ENCODE data around the gene DAP. TPM values are rescaled to one million over a fixed set of nuclear protein-coding genes. Genes with fewer than 3 reads are reported as not detected.

Gene DAP
- 100 to 1,000 TPM in 3 of 4 donors, 10 to 100 TPM in 1; 66.1 to 130 (median 106) TPM for total RNA-seq

GRCh38 chr5:10761185-10761932 lies at the start of gene DAP:
Gene DAP (minus strand): TSS chr5:10761234. CDS start chr5:10761068, 166 bp downstream.
- Histone ChIP-seq H3K27ac (peak within 1 kb of the TSS; percentile 99 to 100 (median 99)), H3K4me1 (peaks cover 36 to 38% of the 10 kb centered on the region in 2 donors), H3K36me3 (no peaks in the 10 kb centered on the region), H3K4me3 (replicated peaks in 1 of 3) (peak within 1 kb of the TSS in 2 of 3 donors; percentile 50 to 58), H3K9me3 (no peaks in the 10 kb centered on the region), H3K27me3 (no peaks in the 10 kb centered on the region)
- intact Hi-C loops (cut with DNase I): no loop called here
- TF ChIP-seq CTCF (IDR thresholded peaks at IDR 0.05): no peak
- peak in 1 of 2 donors; percentile 97 for TF ChIP-seq POLR2A (IDR thresholded peaks at IDR 0.05)
- peak; percentile 84 to 86 for DNase-seq
- WGBS, 2 donors: 2 to 8% methylated on average over 22 to 35 of the region's 79 CpGs

- Histone ChIP-seq H3K9me3 (no peaks in the 10 kb centered on the region), H3K4me1 (no peaks in the 10 kb centered on the region), H3K36me3 (no peaks in the 10 kb centered on the region), H3K27ac (no peak overlapping the region), H3K4me3 (replicated peaks in 1 of 3) (no peak overlapping the region), H3K27me3 (no peaks in the 10 kb centered on the region)
- intact Hi-C loops (cut with DNase I): no loop called here
- TF ChIP-seq POLR2A (IDR thresholded peaks at IDR 0.05) (no peak), CTCF (IDR thresholded peaks at IDR 0.05) (no peak)
- 53 to 66% methylated on average over 3 of the region's 3 CpGs for WGBS, 2 donors
- DNase-seq: no peak
Measured at GRCh38 chr5:10808347-10809226, 47.6 kb upstream of the DAP start.

GRCh38 chr5:10801931-10802666 lies 41.1 kb upstream of the DAP start:
- intact Hi-C loops (cut with DNase I): no loop called here
- no peaks in the 10 kb centered on the region for H3K27me3 ChIP-seq
- H3K4me1 ChIP-seq: no peaks in the 10 kb centered on the region
- H3K9me3 ChIP-seq: no peaks in the 10 kb centered on the region
- 69 to 72% methylated on average over 9 of the region's 9 CpGs for WGBS, 2 donors
- DNase-seq: no peak
- TF ChIP-seq POLR2A (IDR thresholded peaks at IDR 0.05) (no peak), CTCF (IDR thresholded peaks at IDR 0.05) (peak in 2 of 6 experiments; percentile 17 to 18)
- H3K27ac ChIP-seq: no peak overlapping the region
- no peak overlapping the region for H3K4me3 ChIP-seq (replicated peaks in 1 of 3)
- H3K36me3 ChIP-seq: no peaks in the 10 kb centered on the region

- Histone ChIP-seq H3K4me3 (replicated peaks in 1 of 3) (no peak overlapping the region), H3K36me3 (no peaks in the 10 kb centered on the region), H3K4me1 (no peaks in the 10 kb centered on the region), H3K27ac (no peak overlapping the region), H3K27me3 (no peaks in the 10 kb centered on the region), H3K9me3 (no peaks in the 10 kb centered on the region)
- TF ChIP-seq POLR2A (IDR thresholded peaks at IDR 0.05) (no peak), CTCF (IDR thresholded peaks at IDR 0.05) (no peak)
- intact Hi-C loops (cut with DNase I): no loop called here
- no peak for DNase-seq
- WGBS, 2 donors: 79 to 82% methylated on average over 3 of the region's 3 CpGs
Measured at GRCh38 chr5:10800852-10801251, 39.8 kb upstream of the DAP start.

All from thyroid gland (tissue), 4 donors.